GM19099 (cell line): Measurements from ENCODE around the gene ZNF438.

Source experiments
- POLR2A ChIP-seq: IDR thresholded peaks from 3 replicates; pipeline ENCODE4 v1.6.1; 2011; ENCODE audit warnings: low read depth; ENCODE audit not compliant: insufficient read length; ENCODE audit errors: extremely low read depth

Gene ZNF438

DNA sequence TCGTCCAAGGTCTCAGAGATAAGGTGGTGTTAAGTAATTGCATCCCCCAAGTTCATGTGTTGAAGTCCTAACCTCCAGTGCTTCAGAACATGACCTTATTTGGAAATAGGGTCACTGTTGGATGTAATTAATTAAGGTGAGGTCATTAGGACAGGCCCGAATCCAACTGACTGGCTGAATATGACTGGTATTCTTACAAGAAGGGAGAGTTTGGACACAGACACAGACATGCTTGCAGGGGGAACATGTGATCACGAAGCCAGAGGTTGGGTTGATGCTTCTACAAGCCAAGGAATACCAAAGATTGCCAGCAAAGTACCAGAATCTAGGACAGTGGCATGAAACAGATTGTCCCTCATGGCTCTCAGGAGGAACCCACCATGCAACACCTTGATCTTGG is 228.6 kb downstream of the ZNF438 start:
- no peak for TF ChIP-seq POLR2A

- no peak for TF ChIP-seq POLR2A
Measured at GRCh38 chr10:30800368-30800767, 231.3 kb downstream of the ZNF438 start.

- TF ChIP-seq POLR2A, result no peak
Measured at GRCh38 chr10:30798646-30799185, 232.9 kb downstream of the ZNF438 start.
